HCT116 (cell line): Measurements from ENCODE around the gene MAPK8IP1. TPM values are rescaled to one million over a fixed set of nuclear protein-coding genes. Genes with fewer than 3 reads are reported as not detected.
A peak's percentile ranks its signal among the peaks of the same experiment; 100 is the strongest.

ENCODE experiments used
- ATAC-seq: fragments of 200-7000 bp; cut with Tn5 transposase; 2 replicates; pipeline ENCODE4 v1.9.1; 2020; ENCODE audit warnings: mild to moderate bottlenecking, moderate library complexity
- BruUV-seq: library from RNA; stranded (reverse); fragments of 400-500 nt; replicated peaks from 2 replicates; lab custom pipeline; 2021; lab: Mats Ljungman, UMichigan
- CTCF ChIA-PET: fragments of 300-600 bp; sonication (Branson Sonifier 250); formaldehyde crosslinking; loops from one replicate; lab custom pipeline; 2021; ENCODE audit warnings: antibody characterized with exemption; lab: Charles Lee
- POLR2A ChIA-PET: fragments of 300-600, 350-600 bp; sonication (Branson Sonifier 250); formaldehyde crosslinking; loops from one replicate; lab custom pipeline; 2021; ENCODE audit warnings: antibody characterized with exemption; lab: Charles Lee
- RAD21 ChIA-PET, 2 experiments: fragments of 300-600 bp; sonication (Branson Sonifier 250); formaldehyde crosslinking; loops; one replicate each; lab custom pipeline; 2023; ENCODE audit warnings: low total read pairs in 2 of 2; ENCODE audit not compliant: uncharacterized antibody in 2 of 2, unreplicated experiment in 2 of 2, low non-redundant PET in 1 of 2; lab: Charles Lee
- DNase-seq: peaks from one replicate; pipeline ENCODE4 v3.0.0-alpha.2; 2010; ENCODE audit warnings: low read depth, low spot score
- H2AFZ ChIP-seq: fragments of 200-600 bp; shearing (Covaris generic), sonication (generic); 2 replicates; pipeline ENCODE4 v1.6.1; 2017; ENCODE audit warnings: low read depth, mixed run types, mixed read lengths, antibody characterized with exemption, low read length; ENCODE audit not compliant: poor library complexity, severe bottlenecking
- H3K27ac ChIP-seq: 2 replicates; pipeline ENCODE4 v1.5.1; 2012; ENCODE audit warnings: low read depth, low read length
- H3K27me3 ChIP-seq: fragments of 200-600 bp; sonication (generic); 2 replicates; pipeline ENCODE4 v1.6.1; 2016; ENCODE audit warnings: mixed run types, low read length, mixed read lengths; ENCODE audit not compliant: insufficient read depth
- H3K36me3 ChIP-seq, 2 experiments: fragments of 200-500 bp in 1 of 2; fragments of 200-600 bp in 1 of 2; sonication (Bioruptor generic) in 1 of 2; sonication (generic) in 1 of 2; 2 replicates each; pipeline versions ENCODE4 v1.5.1 to v1.6.1; 2014 to 2016; ENCODE audit warnings: low read length in 2 of 2, inconsistent platforms in 1 of 2, mixed read lengths in 1 of 2, mixed run types in 1 of 2; ENCODE audit not compliant: insufficient read depth in 2 of 2, control insufficient read depth in 1 of 2
- H3K4me1 ChIP-seq, 2 experiments: fragments of 200-600 bp in 1 of 2; sonication (generic) in 1 of 2; 2 replicates each; pipeline versions ENCODE4 v1.5.1 to v1.6.1; 2012 to 2017; ENCODE audit warnings: low read length in 2 of 2, inconsistent platforms in 1 of 2, mild to moderate bottlenecking in 1 of 2, mixed read lengths in 1 of 2, mixed run types in 1 of 2, moderate library complexity in 1 of 2; ENCODE audit not compliant: insufficient read depth in 2 of 2, control insufficient read depth in 1 of 2
- H3K4me2 ChIP-seq: fragments of 200-600 bp; sonication (generic); 2 replicates; pipeline ENCODE4 v1.6.1; 2017; ENCODE audit warnings: mixed run types, low read length, mixed read lengths
- H3K4me3 ChIP-seq, 2 experiments: fragments of 200-600 bp in 1 of 2; sonication (generic) in 1 of 2; replicated peaks in 1 of 2; 2 replicates each; pipeline ENCODE4 v1.5.1; 2011 to 2016; ENCODE audit warnings: low read length in 2 of 2, control low read depth in 1 of 2, low read depth in 1 of 2, mild to moderate bottlenecking in 1 of 2, mixed read lengths in 1 of 2, mixed run types in 1 of 2
- H3K79me2 ChIP-seq: fragments of 200-600 bp; sonication (generic); 2 replicates; pipeline ENCODE4 v1.6.1; 2017; ENCODE audit warnings: mild to moderate bottlenecking, mixed run types, low read length, moderate library complexity, mixed read lengths; ENCODE audit not compliant: insufficient read depth
- H3K9ac ChIP-seq: fragments of 200-600 bp; sonication (generic); 2 replicates; pipeline ENCODE4 v1.6.1; 2016; ENCODE audit warnings: low read length, mixed read lengths
- H3K9me2 ChIP-seq: fragments of 200-600 bp; sonication (generic), shearing (Covaris generic); 2 replicates; pipeline ENCODE4 v1.6.1; 2017; ENCODE audit warnings: mixed run types, mild to moderate bottlenecking, moderate library complexity; ENCODE audit not compliant: insufficient read depth
- H3K9me3 ChIP-seq, 2 experiments: fragments of 200-500 bp in 1 of 2; fragments of 200-600 bp in 1 of 2; sonication (Bioruptor generic) in 1 of 2; sonication (generic) in 1 of 2; 2 replicates each; pipeline ENCODE4 v1.6.1; 2014 to 2017; ENCODE audit warnings: low read length in 2 of 2, mixed read lengths in 2 of 2, inconsistent platforms in 1 of 2, low read depth in 1 of 2, mild to moderate bottlenecking in 1 of 2, mixed run types in 1 of 2, moderate library complexity in 1 of 2; ENCODE audit not compliant: control insufficient read depth in 1 of 2, insufficient read depth in 1 of 2
- H4K20me1 ChIP-seq: fragments of 200-600 bp; sonication (generic), shearing (Covaris generic); 2 replicates; pipeline ENCODE4 v1.6.1; 2017; ENCODE audit warnings: mixed run types, mild to moderate bottlenecking, moderate library complexity; ENCODE audit not compliant: insufficient read depth
- CBX3 ChIP-seq: IDR thresholded peaks from 2 replicates; pipeline ENCODE4 v1.6.1; 2012; ENCODE audit warnings: low read depth
- CEBPB ChIP-seq: IDR thresholded peaks from 2 replicates; pipeline ENCODE4 v1.6.1; 2012; ENCODE audit warnings: low read depth
- EGR1 ChIP-seq: IDR thresholded peaks from 2 replicates; pipeline ENCODE4 v1.6.1; 2012; ENCODE audit warnings: low read depth
- EZH2 ChIP-seq: fragments of 200-600 bp; sonication (generic); IDR thresholded peaks from 2 replicates; pipeline ENCODE4 v1.6.1; 2017; ENCODE audit warnings: antibody characterized with exemption, mixed run types
- EZH2phosphoT487 ChIP-seq: fragments of 200-600 bp; IDR thresholded peaks from 2 replicates; pipeline ENCODE4 v1.6.1; 2018; ENCODE audit warnings: antibody characterized with exemption, borderline replicate concordance
- FOSL1 ChIP-seq: IDR thresholded peaks from 2 replicates; pipeline ENCODE4 v1.6.1; 2012; ENCODE audit warnings: low read depth
- JUND ChIP-seq: IDR thresholded peaks from 2 replicates; pipeline ENCODE4 v1.6.1; 2012
- POLR2A ChIP-seq: IDR thresholded peaks from 2 replicates; pipeline ENCODE4 v1.7.0; 2011; ENCODE audit warnings: borderline replicate concordance; ENCODE audit not compliant: insufficient read depth, insufficient read length; ENCODE audit errors: extremely low read depth
- SIN3A ChIP-seq: IDR thresholded peaks from 2 replicates; pipeline ENCODE4 v1.6.1; 2012; ENCODE audit warnings: low read depth
- SP1 ChIP-seq: IDR thresholded peaks from 2 replicates; pipeline ENCODE4 v1.6.1; 2012; ENCODE audit warnings: low read depth
- SRF ChIP-seq: IDR thresholded peaks from 2 replicates; pipeline ENCODE4 v1.6.1; 2012; ENCODE audit warnings: low read depth
- TCF7L2 ChIP-seq: IDR thresholded peaks from 2 replicates; pipeline ENCODE4 v1.7.0; 2011; ENCODE audit warnings: borderline replicate concordance, inconsistent platforms; ENCODE audit not compliant: insufficient read depth, insufficient read length; ENCODE audit errors: extremely low read depth
- ZNF274 ChIP-seq: fragments of 200-500 bp; sonication (Bioruptor generic); IDR thresholded peaks from 2 replicates; pipeline ENCODE4 v1.6.1; 2014; ENCODE audit warnings: mild to moderate bottlenecking, low read depth, low read length, inconsistent platforms
- intact Hi-C: fragments of 100-400 bp; cut with micrococcal nuclease; formaldehyde crosslinking; loops from 2 replicates; pipeline ENCODE4 v1.10.0; 2022
- total RNA-seq: library from RNA; stranded (reverse); gene quantifications from one replicate; pipeline ENCODE4 v1.2.1, GENCODE V29; 2021; ENCODE audit not compliant: unreplicated experiment
- TF ChIP-seq, protein P1 (sequence below): IDR thresholded peaks from 2 replicates; pipeline ENCODE4 v1.6.1; 2011; ENCODE audit warnings: mild to moderate bottlenecking, low read length, moderate library complexity; ENCODE audit not compliant: insufficient replicate concordance; ENCODE audit errors: extremely low read depth
- TF ChIP-seq, protein P2 (sequence below): IDR thresholded peaks from 2 replicates; pipeline ENCODE4 v1.6.1; 2012
- TF ChIP-seq, protein P3 (sequence below): IDR thresholded peaks from 2 replicates; pipeline ENCODE4 v1.6.1; 2012; ENCODE audit warnings: low read depth
- TF ChIP-seq, protein P4 (sequence below): IDR thresholded peaks from 2 replicates; pipeline ENCODE4 v1.6.1; 2012

MAPK8IP1 gene
- total RNA-seq, 1 experiment from 2014 or later: 10.1 TPM

DNA sequence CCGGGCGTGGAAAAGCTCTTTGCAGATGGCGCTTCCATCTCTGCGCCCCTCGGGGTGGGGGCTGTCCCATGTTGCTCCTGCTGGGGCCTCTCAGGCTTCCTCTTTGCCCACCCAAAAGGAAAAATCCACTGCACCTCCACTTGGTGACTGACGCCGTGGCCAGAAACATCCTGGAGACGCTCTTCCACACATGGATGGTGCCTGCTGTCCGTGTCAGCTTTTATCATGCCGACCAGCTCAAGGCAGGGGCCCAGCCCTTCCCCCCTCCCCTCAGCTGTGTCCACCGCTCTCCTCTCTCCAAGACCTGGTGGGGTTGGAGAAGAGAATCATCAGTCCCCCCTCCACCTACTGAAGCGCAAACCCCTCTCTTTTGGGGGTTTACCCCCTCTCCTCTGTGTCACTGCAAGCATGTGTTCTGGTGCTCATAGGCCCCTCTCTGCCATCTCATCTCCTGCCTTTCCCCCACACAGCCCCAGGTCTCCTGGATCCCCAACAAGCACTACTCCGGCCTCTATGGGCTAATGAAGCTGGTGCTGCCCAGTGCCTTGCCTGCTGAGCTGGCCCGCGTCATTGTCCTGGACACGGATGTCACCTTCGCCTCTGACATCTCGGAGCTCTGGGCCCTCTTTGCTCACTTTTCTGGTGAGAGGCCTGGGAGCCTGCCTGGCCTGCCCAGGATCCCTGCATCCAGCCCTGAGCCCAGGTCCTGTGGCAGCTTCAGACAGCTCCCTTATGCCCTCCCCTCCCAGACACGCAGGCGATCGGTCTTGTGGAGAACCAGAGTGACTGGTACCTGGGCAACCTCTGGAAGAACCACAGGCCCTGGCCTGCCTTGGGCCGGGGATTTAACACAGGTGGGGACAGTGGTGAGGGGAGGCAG, 38.8 kb downstream of the MAPK8IP1 start:
- H3K4me3 ChIP-seq: peak overlapping the region in 1 of 2 experiments; percentile 91; a peak in 3 of 4 replicates
- no peak for ATAC-seq
- H3K4me1 ChIP-seq: peaks cover 12 to 17% of the 10 kb centered on the region in 2 experiments
- ChIA-PET POLR2A (interaction anchor here (0.7 kb wide), 1 partner anchor 30 kb away, joined by 4 read pairs; no protein-coding TSS in a partner anchor), CTCF (no interaction called here), RAD21 (interaction anchor here in 1 of 2 experiments (0.7 kb wide), 1 partner anchor 169 kb away, joined by 4 read pairs; no protein-coding TSS in a partner anchor)
- H3K9me3 ChIP-seq: no peaks in the 10 kb centered on the region
- no peak overlapping the region for H2AFZ ChIP-seq
- H3K79me2 ChIP-seq: peaks cover 14% of the 10 kb centered on the region
- TF ChIP-seq SP1 (no peak), FOSL1 (no peak), EZH2 (no peak), EGR1 (no peak), CEBPB (no peak), TCF7L2 (no peak), SIN3A (no peak), POLR2A (no peak), JUND (no peak), SRF (no peak), ZNF274 (no peak), EZH2phosphoT487 (no peak), CBX3 (no peak)
- TF ChIP-seq, protein P1, sequence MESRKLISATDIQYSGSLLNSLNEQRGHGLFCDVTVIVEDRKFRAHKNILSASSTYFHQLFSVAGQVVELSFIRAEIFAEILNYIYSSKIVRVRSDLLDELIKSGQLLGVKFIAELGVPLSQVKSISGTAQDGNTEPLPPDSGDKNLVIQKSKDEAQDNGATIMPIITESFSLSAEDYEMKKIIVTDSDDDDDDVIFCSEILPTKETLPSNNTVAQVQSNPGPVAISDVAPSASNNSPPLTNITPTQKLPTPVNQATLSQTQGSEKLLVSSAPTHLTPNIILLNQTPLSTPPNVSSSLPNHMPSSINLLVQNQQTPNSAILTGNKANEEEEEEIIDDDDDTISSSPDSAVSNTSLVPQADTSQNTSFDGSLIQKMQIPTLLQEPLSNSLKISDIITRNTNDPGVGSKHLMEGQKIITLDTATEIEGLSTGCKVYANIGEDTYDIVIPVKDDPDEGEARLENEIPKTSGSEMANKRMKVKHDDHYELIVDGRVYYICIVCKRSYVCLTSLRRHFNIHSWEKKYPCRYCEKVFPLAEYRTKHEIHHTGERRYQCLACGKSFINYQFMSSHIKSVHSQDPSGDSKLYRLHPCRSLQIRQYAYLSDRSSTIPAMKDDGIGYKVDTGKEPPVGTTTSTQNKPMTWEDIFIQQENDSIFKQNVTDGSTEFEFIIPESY: no peak
- TF ChIP-seq, protein P2, sequence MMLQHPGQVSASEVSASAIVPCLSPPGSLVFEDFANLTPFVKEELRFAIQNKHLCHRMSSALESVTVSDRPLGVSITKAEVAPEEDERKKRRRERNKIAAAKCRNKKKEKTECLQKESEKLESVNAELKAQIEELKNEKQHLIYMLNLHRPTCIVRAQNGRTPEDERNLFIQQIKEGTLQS: no peak
- TF ChIP-seq, protein P3, sequence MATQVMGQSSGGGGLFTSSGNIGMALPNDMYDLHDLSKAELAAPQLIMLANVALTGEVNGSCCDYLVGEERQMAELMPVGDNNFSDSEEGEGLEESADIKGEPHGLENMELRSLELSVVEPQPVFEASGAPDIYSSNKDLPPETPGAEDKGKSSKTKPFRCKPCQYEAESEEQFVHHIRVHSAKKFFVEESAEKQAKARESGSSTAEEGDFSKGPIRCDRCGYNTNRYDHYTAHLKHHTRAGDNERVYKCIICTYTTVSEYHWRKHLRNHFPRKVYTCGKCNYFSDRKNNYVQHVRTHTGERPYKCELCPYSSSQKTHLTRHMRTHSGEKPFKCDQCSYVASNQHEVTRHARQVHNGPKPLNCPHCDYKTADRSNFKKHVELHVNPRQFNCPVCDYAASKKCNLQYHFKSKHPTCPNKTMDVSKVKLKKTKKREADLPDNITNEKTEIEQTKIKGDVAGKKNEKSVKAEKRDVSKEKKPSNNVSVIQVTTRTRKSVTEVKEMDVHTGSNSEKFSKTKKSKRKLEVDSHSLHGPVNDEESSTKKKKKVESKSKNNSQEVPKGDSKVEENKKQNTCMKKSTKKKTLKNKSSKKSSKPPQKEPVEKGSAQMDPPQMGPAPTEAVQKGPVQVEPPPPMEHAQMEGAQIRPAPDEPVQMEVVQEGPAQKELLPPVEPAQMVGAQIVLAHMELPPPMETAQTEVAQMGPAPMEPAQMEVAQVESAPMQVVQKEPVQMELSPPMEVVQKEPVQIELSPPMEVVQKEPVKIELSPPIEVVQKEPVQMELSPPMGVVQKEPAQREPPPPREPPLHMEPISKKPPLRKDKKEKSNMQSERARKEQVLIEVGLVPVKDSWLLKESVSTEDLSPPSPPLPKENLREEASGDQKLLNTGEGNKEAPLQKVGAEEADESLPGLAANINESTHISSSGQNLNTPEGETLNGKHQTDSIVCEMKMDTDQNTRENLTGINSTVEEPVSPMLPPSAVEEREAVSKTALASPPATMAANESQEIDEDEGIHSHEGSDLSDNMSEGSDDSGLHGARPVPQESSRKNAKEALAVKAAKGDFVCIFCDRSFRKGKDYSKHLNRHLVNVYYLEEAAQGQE: no peak
- TF ChIP-seq, protein P4, sequence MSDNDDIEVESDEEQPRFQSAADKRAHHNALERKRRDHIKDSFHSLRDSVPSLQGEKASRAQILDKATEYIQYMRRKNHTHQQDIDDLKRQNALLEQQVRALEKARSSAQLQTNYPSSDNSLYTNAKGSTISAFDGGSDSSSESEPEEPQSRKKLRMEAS: no peak
- no peaks in the 10 kb centered on the region for H3K9me2 ChIP-seq
- no peaks in the 10 kb centered on the region for H3K27me3 ChIP-seq
- H3K27ac ChIP-seq: no peak overlapping the region; the same call in 1 of the 2 replicates
- H3K4me2 ChIP-seq: peak overlapping the region; percentile 95
- no peaks in the 10 kb centered on the region for H4K20me1 ChIP-seq
- TSS peak; percentile 46 for BruUV-seq
- H3K9ac ChIP-seq: peak overlapping the region; percentile 84; the same call in 1 of the 2 replicates
- H3K36me3 ChIP-seq: peaks cover 0 to 32% of the 10 kb centered on the region in 2 experiments
- no peak for DNase-seq
- intact Hi-C loops: no loop called here
